ENCODE measurements around the gene C9orf152. TPM values are rescaled to one million over a fixed set of nuclear protein-coding genes. Genes with fewer than 3 reads are reported as not detected.

Gene C9orf152
- total RNA-seq, 1 donor from 2014 or later: not detected

- Mint-ChIP-seq H3K4me3 (ENCODE audit: unreplicated experiment) (no peak overlapping the region), H3K27ac (ENCODE audit: unreplicated experiment) (no peak overlapping the region), H3K27me3 (ENCODE audit: unreplicated experiment) (no peaks in the 10 kb centered on the region), H3K9me3 (ENCODE audit: unreplicated experiment) (no peaks in the 10 kb centered on the region), H3K36me3 (ENCODE audit: unreplicated experiment) (peaks cover 11% of the 10 kb centered on the region), H3K4me1 (ENCODE audit: unreplicated experiment) (peaks cover 4% of the 10 kb centered on the region)
- DNase-seq (ENCODE audit: extremely low spot score, unreplicated experiment): no peak
- no peak for TF ChIP-seq CTCF (IDR thresholded peaks at IDR 0.05)
Observed at GRCh38 chr9:110175275-110175968, 32.5 kb downstream of the C9orf152 start.

GRCh38 chr9:110173322-110173642 lies 34.7 kb downstream of the C9orf152 start:
- no peak overlapping the region for H3K27ac Mint-ChIP-seq (ENCODE audit: unreplicated experiment)
- no peak overlapping the region for H3K4me3 Mint-ChIP-seq (ENCODE audit: unreplicated experiment)

GRCh38 chr9:110170357-110171257 lies 37.4 kb downstream of the C9orf152 start:
- no peak for DNase-seq (ENCODE audit: extremely low spot score, unreplicated experiment)
- H3K36me3 Mint-ChIP-seq (ENCODE audit: unreplicated experiment): peaks cover 29% of the 10 kb centered on the region
- no peaks in the 10 kb centered on the region for H3K9me3 Mint-ChIP-seq (ENCODE audit: unreplicated experiment)
- H3K27ac Mint-ChIP-seq (ENCODE audit: unreplicated experiment): no peak overlapping the region
- no peak for TF ChIP-seq CTCF (IDR thresholded peaks at IDR 0.05)
- H3K4me3 Mint-ChIP-seq (ENCODE audit: unreplicated experiment): no peak overlapping the region
- no peaks in the 10 kb centered on the region for H3K4me1 Mint-ChIP-seq (ENCODE audit: unreplicated experiment)
- no peaks in the 10 kb centered on the region for H3K27me3 Mint-ChIP-seq (ENCODE audit: unreplicated experiment)

More at GRCh38 chr9:110173322-110173642, 34.7 kb downstream of the C9orf152 start:
- Mint-ChIP-seq H3K36me3 (ENCODE audit: unreplicated experiment) (peaks cover 25% of the 10 kb centered on the region), H3K9me3 (ENCODE audit: unreplicated experiment) (no peaks in the 10 kb centered on the region), H3K27me3 (ENCODE audit: unreplicated experiment) (no peaks in the 10 kb centered on the region), H3K4me1 (ENCODE audit: unreplicated experiment) (no peaks in the 10 kb centered on the region)
- TF ChIP-seq CTCF (IDR thresholded peaks at IDR 0.05): no peak
- no peak for DNase-seq (ENCODE audit: extremely low spot score, unreplicated experiment)

- DNase-seq (ENCODE audit: extremely low spot score, unreplicated experiment): no peak
- Mint-ChIP-seq H3K4me1 (ENCODE audit: unreplicated experiment) (no peaks in the 10 kb centered on the region), H3K36me3 (ENCODE audit: unreplicated experiment) (peaks cover 29% of the 10 kb centered on the region), H3K4me3 (ENCODE audit: unreplicated experiment) (no peak overlapping the region), H3K27me3 (ENCODE audit: unreplicated experiment) (no peaks in the 10 kb centered on the region), H3K27ac (ENCODE audit: unreplicated experiment) (no peak overlapping the region), H3K9me3 (ENCODE audit: unreplicated experiment) (no peaks in the 10 kb centered on the region)
- TF ChIP-seq CTCF (IDR thresholded peaks at IDR 0.05): no peak
Observed at GRCh38 chr9:110168486-110168885, 39.5 kb downstream of the C9orf152 start.

GRCh38 chr9:110161940-110162339 lies 46.0 kb downstream of the C9orf152 start:
- Mint-ChIP-seq H3K36me3 (ENCODE audit: unreplicated experiment) (peaks cover 13% of the 10 kb centered on the region), H3K9me3 (ENCODE audit: unreplicated experiment) (no peaks in the 10 kb centered on the region), H3K4me3 (ENCODE audit: unreplicated experiment) (no peak overlapping the region), H3K27ac (ENCODE audit: unreplicated experiment) (no peak overlapping the region), H3K4me1 (ENCODE audit: unreplicated experiment) (peaks cover 19% of the 10 kb centered on the region), H3K27me3 (ENCODE audit: unreplicated experiment) (no peaks in the 10 kb centered on the region)
- TF ChIP-seq CTCF (IDR thresholded peaks at IDR 0.05): no peak
- DNase-seq (ENCODE audit: extremely low spot score, unreplicated experiment): no peak

All from osteocyte (in vitro differentiated cells).